Dedifferentiated amniotic fluid mesenchymal stem cell (primary cell): ENCODE measurements around the gene UGT2B17.
"Not testable (repeated sequence)": the region's sequence is repeated elsewhere in the genome, so short reads cannot be mapped to it uniquely, and the experiment has no call there.

ENCODE experiments used
- DNase-seq: peaks from one replicate; pipeline ENCODE4 v3.0.0-alpha.2; 2016; ENCODE audit errors: extremely low spot score

UGT2B17 gene

DNA sequence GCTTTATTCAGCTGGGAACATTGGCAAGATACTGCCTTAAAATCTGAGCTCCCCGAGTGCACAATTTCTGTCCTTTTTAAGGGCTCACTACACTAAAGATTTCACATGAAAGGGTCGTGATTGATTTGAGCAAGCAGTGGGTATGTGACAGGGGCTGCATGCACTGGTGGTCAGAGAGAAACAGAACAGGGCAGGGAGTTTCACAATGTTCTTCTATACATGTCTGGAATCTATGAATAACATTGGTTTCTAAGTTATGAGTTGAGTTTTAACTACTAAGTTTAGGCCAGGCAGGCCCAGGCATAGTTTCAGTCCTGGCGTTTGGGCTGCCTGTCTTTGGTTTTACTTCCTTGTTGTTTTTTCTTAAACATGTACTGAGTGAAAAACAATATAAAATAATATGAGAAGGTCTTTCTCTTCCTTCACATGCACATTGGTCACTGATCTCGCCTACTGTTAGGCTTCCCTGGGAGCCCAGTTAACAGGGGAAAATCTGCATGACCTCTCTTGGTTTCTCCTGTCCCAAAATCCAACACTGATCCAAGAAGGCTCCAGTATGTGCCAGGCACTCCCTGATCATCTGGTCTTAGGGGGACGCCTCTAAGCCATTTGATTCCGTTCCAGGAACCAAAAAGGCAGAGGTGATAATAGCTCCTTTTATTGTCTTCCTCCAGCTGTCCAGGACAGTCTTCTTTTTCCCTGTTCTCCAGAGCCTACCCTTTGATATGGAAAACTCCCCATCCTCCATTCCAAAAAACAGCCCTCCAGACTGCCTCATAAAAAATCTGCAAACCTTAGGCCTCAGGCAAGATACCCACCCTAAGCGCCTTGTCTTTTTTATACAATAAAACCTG is at the start of gene UGT2B17:
Gene UGT2B17, minus strand, starts transcription at position 51 of the 854 bp plus-strand sequence. CDS start 7,838 bp downstream, outside the sequence.
- no peak for DNase-seq

- DNase-seq = not testable (repeated sequence)
Observed at GRCh38 chr4:68622731-68623130, 46.6 kb upstream of the UGT2B17 start.

- no peak for DNase-seq
Observed at GRCh38 chr4:68617003-68617698, 41.0 kb upstream of the UGT2B17 start.

- DNase-seq = no peak
Observed at GRCh38 chr4:68615699-68616422, 39.7 kb upstream of the UGT2B17 start.

- no peak for DNase-seq
Observed at GRCh38 chr4:68613752-68614151, 37.6 kb upstream of the UGT2B17 start.

GRCh38 chr4:68606240-68606639 is 30.1 kb upstream of the UGT2B17 start:
- DNase-seq = no peak

DNA sequence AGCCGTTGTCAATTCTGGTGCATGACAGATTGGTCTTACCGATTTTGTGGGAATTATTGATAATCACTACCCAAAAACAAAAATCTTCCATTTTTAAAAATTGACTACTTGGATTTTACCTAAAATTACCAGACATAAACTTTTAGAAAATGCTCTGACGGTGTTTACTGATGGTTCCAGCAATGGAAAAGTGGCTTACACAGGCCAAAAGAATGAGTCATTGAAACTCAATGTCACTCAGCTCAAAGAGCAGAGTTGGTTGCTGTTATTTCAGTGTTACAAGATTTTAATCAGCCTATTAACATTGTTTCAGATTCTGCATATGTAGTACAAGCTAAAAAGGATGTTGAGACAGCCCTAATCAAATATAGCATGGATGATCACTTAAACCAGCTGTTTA is 23.0 kb upstream of the UGT2B17 start:
- DNase-seq = no peak

DNA sequence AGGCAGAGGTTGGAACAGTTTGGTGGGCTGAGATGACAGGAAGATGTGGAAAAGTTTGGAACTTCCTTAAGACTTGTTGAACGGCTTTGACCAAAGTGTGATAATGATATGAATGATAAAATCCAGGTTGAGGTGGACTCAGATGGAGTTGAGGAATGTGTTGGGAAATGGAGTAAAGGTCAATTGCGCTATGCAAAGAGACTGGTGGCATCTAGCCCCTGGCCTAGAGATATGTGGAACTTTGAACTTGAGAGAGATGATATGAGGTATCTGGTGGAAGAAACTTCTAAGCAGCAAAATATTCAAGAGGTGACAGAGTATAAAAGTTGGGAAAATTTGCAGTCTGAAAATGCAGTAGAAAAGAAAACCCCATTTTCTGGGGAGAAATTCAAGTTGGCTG is 21.4 kb upstream of the UGT2B17 start:
- no peak for DNase-seq

DNA sequence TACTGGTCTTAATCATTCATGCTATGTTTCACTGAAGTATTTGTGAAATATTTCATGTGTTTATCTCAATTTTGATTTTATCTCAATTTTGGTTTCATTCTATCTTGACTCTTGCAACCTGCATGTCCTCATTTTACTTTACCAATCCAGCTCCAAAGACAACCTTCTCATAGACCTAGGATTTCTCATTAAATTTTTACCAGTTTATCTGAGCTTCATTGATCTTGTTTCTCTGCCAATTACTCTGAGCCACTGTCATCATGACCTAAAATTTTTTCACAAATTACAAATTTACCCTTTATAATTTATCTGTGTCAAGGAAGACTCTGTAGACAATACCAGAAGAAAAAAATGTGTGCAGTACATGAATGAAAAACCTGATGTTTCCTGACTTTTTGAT is 18.6 kb upstream of the UGT2B17 start:
- DNase-seq = no peak

GRCh38 chr4:68593112-68593511 is 17.0 kb upstream of the UGT2B17 start:
- no peak for DNase-seq

DNA sequence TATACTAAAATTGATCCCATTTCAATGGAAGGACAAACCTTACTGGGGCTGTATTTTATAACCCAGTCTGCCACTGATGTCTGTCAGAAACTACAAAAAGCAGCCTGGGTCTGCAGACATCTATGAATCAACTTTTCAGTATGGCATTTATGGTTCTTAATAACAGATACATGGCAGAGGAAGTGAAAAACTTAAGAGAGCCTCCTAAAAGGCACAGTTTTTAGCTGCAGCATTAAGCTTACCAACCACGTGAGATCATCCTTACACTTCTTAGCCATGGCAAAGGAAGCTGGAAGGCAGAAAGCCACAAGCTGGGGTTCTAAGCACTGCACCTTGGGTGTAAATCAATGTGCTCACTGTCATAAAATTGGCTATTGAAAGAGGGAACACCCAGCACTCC is 16.6 kb upstream of the UGT2B17 start:
- no peak for DNase-seq

DNA sequence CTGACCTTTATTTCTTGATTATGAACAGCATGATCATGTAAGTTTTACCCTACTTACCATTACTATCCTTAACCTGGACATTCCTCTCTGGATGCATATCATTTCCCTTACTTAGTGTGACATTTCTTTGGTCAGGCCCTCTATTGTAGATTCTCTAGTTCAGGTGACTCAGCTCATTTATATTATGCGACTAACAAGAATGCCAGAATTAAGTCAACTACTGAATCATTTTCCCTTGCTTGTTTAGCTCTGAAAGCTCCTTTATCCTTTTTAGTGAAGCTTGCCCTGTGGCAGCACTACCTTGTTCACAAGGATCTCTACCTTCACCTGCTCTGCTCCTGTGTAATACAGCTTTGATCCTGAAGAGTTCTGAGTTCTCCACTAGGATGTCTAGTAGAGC is 15.1 kb upstream of the UGT2B17 start:
- DNase-seq = no peak

- no peak for DNase-seq
Observed at GRCh38 chr4:68589790-68590189, 13.7 kb upstream of the UGT2B17 start.

- no peak for DNase-seq
Observed at GRCh38 chr4:68582339-68582717, 6.2 kb upstream of the UGT2B17 start.

DNA sequence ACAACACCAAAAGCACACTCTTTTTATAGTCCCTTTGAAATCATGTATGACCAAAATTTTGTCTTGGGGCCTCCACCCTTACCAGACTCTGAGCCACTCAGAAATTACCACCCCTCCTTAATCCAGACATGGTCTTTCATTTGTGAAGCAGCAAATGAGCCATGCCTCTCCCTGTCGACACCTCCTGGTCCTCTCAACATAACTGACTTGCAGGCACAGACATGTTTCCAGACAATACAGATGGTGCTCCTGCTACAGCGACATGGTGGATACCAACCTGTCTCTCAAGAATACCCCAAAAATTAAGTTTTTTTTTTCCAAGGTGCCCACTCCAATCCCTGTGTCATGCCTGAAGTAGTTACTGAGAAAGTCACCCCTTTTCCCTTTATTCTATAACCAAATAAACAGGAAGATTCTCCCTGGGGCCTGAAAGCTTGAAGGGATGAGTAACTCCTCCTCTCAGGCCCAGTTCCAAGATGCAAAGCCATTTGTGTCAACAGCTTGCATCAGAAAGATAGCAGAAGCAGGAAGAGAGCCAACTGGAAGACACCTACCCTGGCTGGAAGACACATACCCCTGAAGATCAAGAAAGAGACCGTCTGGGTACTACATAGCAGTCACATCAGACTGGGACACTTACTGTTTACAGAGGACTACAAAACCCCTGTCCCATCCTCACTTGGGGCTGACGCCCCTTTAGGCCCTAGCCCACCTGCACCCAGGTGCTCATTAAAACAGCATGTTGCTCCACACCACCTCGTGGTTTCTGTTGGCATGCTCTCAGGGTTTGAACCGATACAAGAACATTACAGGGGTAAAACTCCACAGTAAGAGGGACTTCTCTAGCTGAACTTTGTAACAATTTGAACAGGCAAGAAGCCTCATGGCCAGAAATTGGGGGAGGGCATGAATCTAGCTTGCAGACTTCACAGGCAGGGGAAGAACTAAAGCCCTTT is 5.5 kb upstream of the UGT2B17 start:
- DNase-seq = no peak

DNA sequence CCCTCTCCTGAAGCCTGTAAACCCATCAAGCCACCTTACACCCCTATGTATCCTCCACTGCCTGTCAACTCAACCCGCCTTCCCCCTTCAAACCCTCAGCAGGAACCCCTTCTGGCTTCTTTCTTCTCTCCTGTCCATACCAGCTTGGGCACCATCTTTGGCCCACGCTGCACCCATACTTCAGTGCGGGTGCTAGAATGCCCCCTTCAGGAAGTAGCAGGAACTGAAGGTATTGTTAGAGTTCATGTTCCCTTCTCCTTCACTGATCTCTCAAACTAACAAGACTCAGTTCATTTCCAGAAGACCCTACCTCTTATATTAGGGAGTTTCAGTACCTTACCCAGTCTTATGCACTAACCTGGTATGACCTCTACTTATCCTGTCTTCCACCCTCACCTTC is 1.5 kb upstream of the UGT2B17 start:
- no peak for DNase-seq

DNA sequence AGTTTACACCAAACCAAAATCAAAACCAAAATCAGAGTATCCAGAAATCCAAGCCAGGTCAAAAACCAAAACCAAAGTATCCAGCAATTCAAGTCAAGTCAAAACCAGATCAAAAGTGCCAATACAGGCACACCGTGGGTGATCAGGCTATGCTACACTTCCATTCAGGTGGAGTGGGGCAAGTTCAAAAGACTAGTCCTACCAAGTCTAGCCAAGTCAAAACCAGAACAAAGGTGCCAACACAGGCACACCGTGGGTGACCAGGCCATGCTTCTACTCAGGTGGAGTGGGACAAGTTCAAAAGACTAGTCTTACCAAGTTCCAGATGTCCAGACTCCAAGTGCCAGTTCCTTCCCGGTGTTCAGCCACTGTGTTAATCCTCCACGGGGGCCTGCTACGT is 486 bp downstream of the UGT2B17 start:
- DNase-seq = not testable (repeated sequence)

DNA sequence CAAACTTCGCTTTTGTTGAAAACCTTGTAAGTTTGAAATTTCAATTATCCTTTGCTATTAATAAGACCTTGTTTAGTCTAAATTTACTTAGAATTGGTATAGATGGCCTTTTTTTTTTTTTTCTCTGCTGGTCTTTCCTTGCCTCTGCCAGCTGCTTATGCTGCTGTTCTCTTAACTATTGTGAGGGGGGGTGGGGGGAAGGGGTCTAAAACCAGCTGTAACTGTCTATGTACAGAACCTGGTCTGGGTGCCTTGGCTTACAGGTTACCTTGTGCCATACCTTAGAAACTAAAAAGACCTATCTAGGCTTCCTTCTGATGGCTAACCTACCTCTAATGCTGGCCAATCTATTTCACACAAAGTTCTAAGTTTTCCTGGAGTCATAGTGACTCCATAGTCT is 1.0 kb downstream of the UGT2B17 start:
- no peak for DNase-seq

DNA sequence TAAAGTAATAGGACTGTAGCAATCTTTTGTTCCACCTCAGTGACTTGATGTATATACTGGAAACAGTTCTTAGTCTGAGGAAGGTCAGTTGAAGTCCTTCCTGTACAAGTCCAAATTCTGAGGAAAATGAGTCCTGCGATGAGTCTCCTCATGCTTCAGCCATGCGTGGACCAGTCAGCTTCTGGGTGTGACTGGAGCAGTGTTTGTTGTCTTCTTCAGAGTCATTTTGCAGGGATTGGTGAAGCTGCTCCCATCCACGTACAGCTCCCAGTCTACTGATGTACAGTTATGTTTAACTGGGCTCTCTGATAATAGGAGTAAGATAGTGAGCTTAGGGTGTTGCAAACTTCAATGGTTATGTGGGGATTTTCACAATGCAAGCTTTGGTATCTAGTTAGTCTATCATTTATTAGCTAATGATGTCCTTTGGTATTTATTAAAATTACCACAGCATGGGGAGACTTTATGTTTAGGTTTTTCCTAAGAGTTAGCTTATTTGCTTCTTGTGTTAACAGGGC is 3.4 kb downstream of the UGT2B17 start:
- no peak for DNase-seq

- no peak for DNase-seq
Observed at GRCh38 chr4:68570122-68570507, 6.0 kb downstream of the UGT2B17 start.

- DNase-seq = no peak
Observed at GRCh38 chr4:68569466-68570121, 6.5 kb downstream of the UGT2B17 start.
